Body of pancreas (tissue), 4 donors: Measurements from ENCODE around the gene GLYATL1B.
"Not testable (repeated sequence)": the region's sequence is repeated elsewhere in the genome, so short reads cannot be mapped to it uniquely, and the experiment has no call there.

Source experiments
- POLR2A ChIP-seq, 3 donors: fragments of 450-650 bp; IDR thresholded peaks; one replicate each; pipeline ENCODE4 v1.6.1; 2016; ENCODE audit warnings: antibody characterized with exemption in 3 of 3, mild to moderate bottlenecking in 2 of 3
- TF ChIP-seq, protein P1 (sequence below), 7 experiments: fragments of 450-650 bp in 4 of 7; fragments of 200-600 bp in 3 of 7; sonication (generic) in 3 of 7; IDR thresholded peaks; one replicate each; pipeline ENCODE4 v1.5.1; 2016 to 2019; ENCODE audit warnings: antibody characterized with exemption in 7 of 7

- TF ChIP-seq, protein P1, sequence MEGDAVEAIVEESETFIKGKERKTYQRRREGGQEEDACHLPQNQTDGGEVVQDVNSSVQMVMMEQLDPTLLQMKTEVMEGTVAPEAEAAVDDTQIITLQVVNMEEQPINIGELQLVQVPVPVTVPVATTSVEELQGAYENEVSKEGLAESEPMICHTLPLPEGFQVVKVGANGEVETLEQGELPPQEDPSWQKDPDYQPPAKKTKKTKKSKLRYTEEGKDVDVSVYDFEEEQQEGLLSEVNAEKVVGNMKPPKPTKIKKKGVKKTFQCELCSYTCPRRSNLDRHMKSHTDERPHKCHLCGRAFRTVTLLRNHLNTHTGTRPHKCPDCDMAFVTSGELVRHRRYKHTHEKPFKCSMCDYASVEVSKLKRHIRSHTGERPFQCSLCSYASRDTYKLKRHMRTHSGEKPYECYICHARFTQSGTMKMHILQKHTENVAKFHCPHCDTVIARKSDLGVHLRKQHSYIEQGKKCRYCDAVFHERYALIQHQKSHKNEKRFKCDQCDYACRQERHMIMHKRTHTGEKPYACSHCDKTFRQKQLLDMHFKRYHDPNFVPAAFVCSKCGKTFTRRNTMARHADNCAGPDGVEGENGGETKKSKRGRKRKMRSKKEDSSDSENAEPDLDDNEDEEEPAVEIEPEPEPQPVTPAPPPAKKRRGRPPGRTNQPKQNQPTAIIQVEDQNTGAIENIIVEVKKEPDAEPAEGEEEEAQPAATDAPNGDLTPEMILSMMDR (IDR thresholded peaks at IDR 0.05), result not testable (repeated sequence)
- TF ChIP-seq POLR2A (IDR thresholded peaks at IDR 0.05), result not testable (repeated sequence)
Observed at GRCh38 chr11:59095225-59095624, 9.1 kb downstream of the GLYATL1B start.
